HFFc6 (cell line): ENCODE data around the gene FRMD4A. TPM values are rescaled to one million over a fixed set of nuclear protein-coding genes. Genes with fewer than 3 reads are reported as not detected.
"Not testable (repeated sequence)": the region's sequence is repeated elsewhere in the genome, so short reads cannot be mapped to it uniquely, and the experiment has no call there.

Experiments
- DNase-seq: peaks from one replicate; pipeline ENCODE4 v3.0.0-alpha.2; 2018
- H3K27ac Mint-ChIP-seq: 2 replicates; pipeline ENCODE4 v1.8.0; 2020; ENCODE audit warnings: mild to moderate bottlenecking, mixed read lengths
- H3K27me3 Mint-ChIP-seq: 2 replicates; pipeline ENCODE4 v1.8.0; 2021; ENCODE audit warnings: mild to moderate bottlenecking, moderate library complexity, mixed read lengths; ENCODE audit not compliant: insufficient read depth
- H3K36me3 Mint-ChIP-seq: 2 replicates; pipeline ENCODE4 v1.8.0; 2021; ENCODE audit warnings: low read depth, mixed read lengths
- H3K4me1 Mint-ChIP-seq: 2 replicates; pipeline ENCODE4 v1.8.0; 2020; ENCODE audit warnings: low read depth, mixed read lengths
- H3K4me3 Mint-ChIP-seq: 2 replicates; pipeline ENCODE4 v1.8.0; 2020; ENCODE audit warnings: mild to moderate bottlenecking, moderate library complexity, mixed read lengths
- H3K9me3 Mint-ChIP-seq: 2 replicates; pipeline ENCODE4 v1.8.0; 2020; ENCODE audit warnings: mild to moderate bottlenecking, mixed read lengths
- CTCF ChIP-seq: fragments of 200-600 bp; sonication (generic); IDR thresholded peaks from 2 replicates; pipeline ENCODE4 v1.5.0; 2021; ENCODE audit warnings: antibody characterized with exemption, mild to moderate bottlenecking
- total RNA-seq, 6 experiments: library from RNA; stranded (reverse); fragmentation: NEBNext Ultra II Directional; extraction: Animal tissue kit (Norgen Biotek cat#: 25700); gene quantifications; 2 replicates in 1 of 6; 3 replicates in 5 of 6; pipeline ENCODE4 v1.2.3, GENCODE V29; 2021

Gene FRMD4A
- total RNA-seq, 6 experiments from 2014 or later = 76.7 to 117 (median 92.3) TPM

DNA sequence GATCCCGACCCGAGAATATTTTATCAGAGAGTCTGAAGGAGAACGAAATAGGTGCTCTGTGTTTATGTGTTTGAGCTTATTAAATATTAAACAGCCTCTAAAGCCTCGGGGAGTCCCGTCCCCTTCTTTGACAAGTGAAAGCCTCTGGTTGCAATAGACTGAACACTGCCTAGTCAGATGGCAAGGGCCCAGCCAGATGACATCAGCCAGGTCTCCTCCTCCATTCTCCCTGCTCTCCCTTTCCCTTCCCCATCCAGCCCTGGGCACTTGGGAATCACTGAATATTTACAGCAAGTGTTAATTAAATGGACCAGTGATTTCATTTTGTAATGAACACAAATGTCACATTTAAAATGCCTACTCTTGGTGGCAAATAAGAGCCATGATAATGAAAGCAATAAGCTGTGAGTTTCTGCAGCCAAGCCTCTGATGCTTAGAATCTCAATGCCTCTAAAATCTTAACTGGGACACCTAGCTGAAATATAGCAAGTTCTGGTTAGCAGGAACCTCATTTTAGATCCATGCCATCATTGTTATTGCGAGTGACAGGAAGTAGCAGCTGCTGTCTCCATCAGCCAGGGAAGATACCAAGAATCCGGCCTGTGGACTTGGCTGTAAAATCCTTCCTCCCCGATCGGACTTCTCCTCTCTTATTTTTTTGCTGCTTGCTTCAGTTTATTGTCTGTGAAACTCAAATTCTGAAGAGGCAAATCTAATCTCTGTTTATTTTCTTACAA is 541.8 kb downstream of the FRMD4A start:
- H3K4me3 Mint-ChIP-seq = peak overlapping the region; percentile 3; the same call in 1 of the 2 replicates
- peaks cover 8% of the 10 kb centered on the region for H3K4me1 Mint-ChIP-seq
- no peak overlapping the region for H3K27ac Mint-ChIP-seq
- peak; percentile 25 for DNase-seq
- H3K36me3 Mint-ChIP-seq = peaks cover 11% of the 10 kb centered on the region; the same call in 1 of the 2 replicates
- TF ChIP-seq CTCF = no peak
- no peaks in the 10 kb centered on the region for H3K9me3 Mint-ChIP-seq
- H3K27me3 Mint-ChIP-seq = no peaks in the 10 kb centered on the region; the same call in 1 of the 2 replicates

GRCh38 chr10:13788320-13788600 is 542.5 kb downstream of the FRMD4A start:
- Mint-ChIP-seq H3K4me3 (peak overlapping the region; percentile 3; the same call in 1 of the 2 replicates), H3K4me1 (peaks cover 12% of the 10 kb centered on the region), H3K36me3 (peaks cover 5% of the 10 kb centered on the region; the same call in 1 of the 2 replicates), H3K27ac (no peak overlapping the region), H3K9me3 (no peaks in the 10 kb centered on the region), H3K27me3 (no peaks in the 10 kb centered on the region; the same call in 1 of the 2 replicates)
- no peak for DNase-seq
- no peak for TF ChIP-seq CTCF

GRCh38 chr10:13787015-13787421 is 543.7 kb downstream of the FRMD4A start:
- Mint-ChIP-seq H3K27me3 (no peaks in the 10 kb centered on the region; the same call in 1 of the 2 replicates), H3K9me3 (no peaks in the 10 kb centered on the region), H3K36me3 (peaks cover 3% of the 10 kb centered on the region; the same call in 1 of the 2 replicates), H3K4me3 (no peak overlapping the region), H3K27ac (no peak overlapping the region), H3K4me1 (peaks cover 12% of the 10 kb centered on the region)
- no peak for DNase-seq
- TF ChIP-seq CTCF = no peak

GRCh38 chr10:13784067-13784466 is 546.7 kb downstream of the FRMD4A start:
- no peaks in the 10 kb centered on the region for H3K9me3 Mint-ChIP-seq
- H3K4me3 Mint-ChIP-seq = no peak overlapping the region

DNA sequence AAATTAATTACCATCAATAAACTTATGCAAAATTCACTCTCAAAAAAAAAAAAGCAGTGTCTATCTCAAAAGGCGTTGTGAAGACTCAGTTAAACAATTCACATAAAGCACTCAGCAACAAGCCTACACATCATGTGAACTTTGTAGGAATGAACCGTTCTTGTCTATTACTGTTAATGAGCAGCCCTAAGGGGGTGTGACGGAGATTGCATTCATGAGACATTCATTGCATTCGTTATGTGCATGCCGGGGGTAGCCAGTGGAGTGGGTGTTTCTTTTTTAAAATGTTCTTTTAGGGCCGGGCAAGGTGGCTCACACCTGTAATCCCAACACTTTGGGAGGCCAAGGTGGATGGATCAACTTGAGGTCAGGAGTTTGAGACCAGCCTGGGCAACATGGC is 551.0 kb downstream of the FRMD4A start:
- H3K9me3 Mint-ChIP-seq = no peaks in the 10 kb centered on the region
- H3K27ac Mint-ChIP-seq = no peak overlapping the region
- H3K4me1 Mint-ChIP-seq = peaks cover 58% of the 10 kb centered on the region

More at GRCh38 chr10:13784067-13784466, 546.7 kb downstream of the FRMD4A start:
- Mint-ChIP-seq H3K27me3 (no peaks in the 10 kb centered on the region; the same call in 1 of the 2 replicates), H3K27ac (peak overlapping the region; percentile 59), H3K4me1 (peaks cover 19% of the 10 kb centered on the region), H3K36me3 (peaks cover 6% of the 10 kb centered on the region)
- TF ChIP-seq CTCF = peak; percentile 73
- DNase-seq = peak; percentile 55

DNA sequence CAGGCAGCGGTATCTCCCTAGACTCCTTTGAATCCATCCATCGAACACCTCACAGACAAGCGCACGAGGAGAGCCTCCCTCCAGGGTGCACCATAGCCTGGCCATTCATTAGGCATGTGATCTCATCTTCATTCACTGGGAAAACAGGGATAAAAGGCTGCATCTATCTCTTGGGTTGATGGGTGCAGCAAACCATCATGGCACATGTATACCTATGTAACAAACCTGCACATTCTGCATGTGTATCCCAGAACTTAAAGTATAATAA is 552.1 kb downstream of the FRMD4A start:
- H3K27me3 Mint-ChIP-seq, H3K9me3 Mint-ChIP-seq, DNase-seq, H3K4me3 Mint-ChIP-seq: not testable (repeated sequence)
- Mint-ChIP-seq H3K4me1 (peaks cover 59% of the 10 kb centered on the region), H3K36me3 (peaks cover 29% of the 10 kb centered on the region), H3K27ac (peak overlapping the region; percentile 94)

More for the DNA sequence above, 551.0 kb downstream of the FRMD4A start:
- Mint-ChIP-seq H3K36me3 (peaks cover 18% of the 10 kb centered on the region), H3K4me3 (no peak overlapping the region), H3K27me3 (peaks cover 2% of the 10 kb centered on the region; the same call in 1 of the 2 replicates)
- no peak for DNase-seq
- no peak for TF ChIP-seq CTCF
